NCI-H2029 (cell line): ENCODE measurements around the gene EXOG.
A peak's percentile ranks its signal among the peaks of the same experiment; 100 is the strongest.

ENCODE experiments used
- DNase-seq: peaks from one replicate; lab custom pipeline; 2025; lab: John Stamatoyannopoulos, UW

The EXOG gene

GRCh38 chr3:38510631-38511030 is 14.5 kb downstream of the EXOG start:
- DNase-seq, result no peak

- DNase-seq, result no peak
Observed at GRCh38 chr3:38511546-38511945, 15.4 kb downstream of the EXOG start.

- DNase-seq, result no peak
Observed at GRCh38 chr3:38515367-38515766, 19.2 kb downstream of the EXOG start.

GRCh38 chr3:38516669-38517068 is 20.5 kb downstream of the EXOG start:
- DNase-seq, result no peak

- no peak for DNase-seq
Observed at GRCh38 chr3:38519000-38519399, 22.9 kb downstream of the EXOG start.

- DNase-seq, result no peak
Observed at GRCh38 chr3:38519651-38520050, 23.5 kb downstream of the EXOG start.

GRCh38 chr3:38521391-38521987 is 25.3 kb downstream of the EXOG start:
- DNase-seq, result peak; percentile 50

- DNase-seq, result no peak
Observed at GRCh38 chr3:38522002-38522401, 25.9 kb downstream of the EXOG start.

- DNase-seq, result no peak
Observed at GRCh38 chr3:38524141-38524739, 28.1 kb downstream of the EXOG start.

GRCh38 chr3:38526792-38527191 is 30.7 kb downstream of the EXOG start:
- no peak for DNase-seq

GRCh38 chr3:38528457-38528856 is 32.3 kb downstream of the EXOG start:
- no peak for DNase-seq

- no peak for DNase-seq
Observed at GRCh38 chr3:38532529-38532928, 36.4 kb downstream of the EXOG start.

GRCh38 chr3:38533285-38533976 is 37.3 kb downstream of the EXOG start:
- no peak for DNase-seq

GRCh38 chr3:38534180-38534579 is 38.0 kb downstream of the EXOG start:
- no peak for DNase-seq

GRCh38 chr3:38534604-38535003 is 38.5 kb downstream of the EXOG start:
- DNase-seq, result no peak

GRCh38 chr3:38536671-38537070 is 40.5 kb downstream of the EXOG start:
- no peak for DNase-seq

GRCh38 chr3:38538773-38539353 is 42.7 kb downstream of the EXOG start:
- DNase-seq, result no peak

- DNase-seq, result no peak
Observed at GRCh38 chr3:38541806-38542205, 45.7 kb downstream of the EXOG start.

GRCh38 chr3:38542401-38543298 is 46.5 kb downstream of the EXOG start:
- DNase-seq, result no peak

GRCh38 chr3:38543586-38543985 is 47.4 kb downstream of the EXOG start:
- DNase-seq, result no peak

- DNase-seq, result no peak
Observed at GRCh38 chr3:38544926-38545325, 48.8 kb downstream of the EXOG start.

- no peak for DNase-seq
Observed at GRCh38 chr3:38545550-38545949, 49.4 kb downstream of the EXOG start.
